GM19043 (cell line): ENCODE measurements around the gene TXLNG.
A peak's percentile ranks its signal among the peaks of the same experiment; 100 is the strongest.
"Not testable (repeated sequence)": the region's sequence is repeated elsewhere in the genome, so short reads cannot be mapped to it uniquely, and the experiment has no call there.

Source experiments
- ATAC-seq: cut with Tn5 transposase; IDR thresholded peaks from one replicate; pipeline ENCODE4 v1.9.1; 2021; ENCODE audit warnings: low read depth; ENCODE audit not compliant: unreplicated experiment

Gene TXLNG

DNA sequence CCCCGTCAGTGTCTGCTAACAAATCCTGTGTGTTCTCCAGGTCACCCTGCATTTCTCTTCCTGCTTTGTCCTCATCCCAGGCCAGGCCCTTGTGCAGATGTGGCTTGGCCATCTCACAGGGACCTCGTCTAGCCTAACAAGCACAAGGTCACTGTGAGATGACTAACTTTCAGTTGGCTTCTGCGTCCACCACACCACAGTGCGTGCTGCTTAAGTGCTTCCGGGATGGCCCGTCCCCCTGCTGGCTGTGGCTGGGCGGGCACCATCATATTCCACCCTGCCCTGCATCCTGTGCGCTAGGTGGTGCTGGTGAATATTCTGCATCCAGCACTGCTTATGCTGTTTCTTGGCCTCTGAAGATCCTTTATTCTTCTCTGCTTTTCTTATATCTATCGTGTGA, 50.1 kb downstream of the TXLNG start:
- no peak for ATAC-seq

DNA sequence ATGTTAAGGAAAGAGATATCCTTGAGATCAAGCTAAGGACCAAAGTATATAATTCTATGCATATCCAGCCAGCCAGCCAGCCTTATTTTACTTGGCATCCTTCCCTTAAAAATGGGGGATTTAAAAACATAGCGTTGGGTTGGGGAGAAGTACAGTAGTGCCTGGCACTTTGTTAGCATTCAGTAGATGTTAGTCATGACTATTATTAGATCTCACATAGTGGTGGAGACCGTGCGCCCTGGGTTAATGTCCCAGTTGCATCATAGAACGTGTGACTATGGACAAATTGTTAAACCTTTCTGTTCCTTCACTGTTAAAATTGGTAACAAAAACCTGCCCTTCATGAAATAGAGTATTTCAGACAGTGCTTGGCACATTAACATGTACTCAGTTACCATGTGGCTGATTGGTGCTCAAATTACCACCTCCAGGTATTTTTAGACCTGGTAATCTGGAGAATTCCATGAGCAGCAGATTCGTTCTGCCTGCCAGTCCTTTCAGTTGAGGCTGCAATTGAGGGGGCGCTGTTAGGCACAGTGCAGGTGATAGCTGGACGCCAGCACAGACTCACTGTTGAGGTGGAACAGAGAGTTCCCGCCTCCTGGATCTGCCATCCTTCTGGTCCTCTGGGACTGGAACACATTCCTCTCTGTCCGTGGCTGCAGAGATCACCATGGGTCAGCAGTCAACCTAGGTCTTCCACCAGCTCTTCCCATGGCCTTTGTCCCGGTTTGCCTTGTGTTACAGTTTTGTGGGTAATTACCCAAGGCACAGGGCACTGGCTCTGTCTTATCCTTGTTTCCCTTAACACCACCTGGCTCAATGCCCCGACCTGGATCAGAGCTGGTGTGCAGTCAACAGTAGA, 52.2 kb downstream of the TXLNG start:
- ATAC-seq: no peak

DNA sequence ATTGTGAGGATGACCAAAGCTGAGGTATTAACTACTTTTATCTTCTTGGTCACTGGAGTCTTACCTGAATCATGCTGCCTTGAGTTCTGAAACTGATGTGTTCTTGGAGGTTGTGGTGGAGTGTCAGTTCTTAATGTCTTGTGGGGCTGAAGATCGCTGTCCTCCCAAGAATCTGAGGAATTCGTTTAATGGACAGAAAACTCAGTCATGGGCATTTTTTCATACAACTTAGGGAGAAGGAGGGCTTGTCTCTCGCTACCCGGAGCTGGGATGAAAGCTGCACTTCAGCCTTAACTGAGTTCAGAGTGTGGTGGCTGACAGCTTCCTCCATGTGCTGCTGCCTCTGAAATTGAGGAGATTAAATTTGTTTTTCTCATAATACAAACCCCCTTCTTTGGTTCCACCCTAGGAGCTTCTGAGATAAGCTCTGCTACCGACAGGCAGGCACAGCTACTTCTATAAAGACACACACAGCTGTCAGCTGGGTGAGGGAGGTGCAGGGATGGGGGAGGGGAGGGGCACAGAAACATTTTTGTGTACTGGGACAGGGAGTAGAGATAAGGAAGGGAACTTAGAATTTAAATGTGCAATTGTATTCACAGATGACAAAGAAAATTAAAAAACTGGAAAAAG, 53.1 kb downstream of the TXLNG start:
- ATAC-seq: no peak

DNA sequence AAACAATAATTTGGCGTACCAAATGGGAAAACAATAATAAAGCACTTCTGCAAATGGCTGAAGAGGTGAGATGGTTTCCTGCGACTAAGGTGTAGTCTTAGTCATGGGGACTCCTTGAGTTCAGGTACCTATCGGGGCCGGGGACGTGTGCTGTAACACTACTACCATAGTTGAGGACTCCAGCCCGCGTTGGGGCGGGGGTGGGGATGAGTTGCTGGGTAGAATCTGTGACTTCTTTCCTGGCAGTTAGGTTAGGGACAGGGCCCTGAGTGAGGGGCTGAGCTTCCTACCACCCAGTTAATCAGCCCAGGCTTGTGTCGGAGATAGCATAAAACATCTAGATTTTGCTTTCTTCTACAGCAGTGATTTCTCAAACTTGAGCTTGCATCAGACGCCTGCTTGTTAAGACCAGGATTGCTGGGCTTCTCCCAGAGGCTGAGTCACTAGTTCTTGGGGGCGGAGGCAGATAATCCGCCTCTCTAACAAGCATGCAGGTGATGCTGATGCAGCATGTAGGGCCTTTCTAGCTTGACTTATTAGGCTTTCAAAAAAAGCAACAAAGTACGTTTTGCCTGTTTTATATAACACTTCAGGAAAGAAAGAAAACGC, 53.7 kb downstream of the TXLNG start:
- no peak for ATAC-seq

DNA sequence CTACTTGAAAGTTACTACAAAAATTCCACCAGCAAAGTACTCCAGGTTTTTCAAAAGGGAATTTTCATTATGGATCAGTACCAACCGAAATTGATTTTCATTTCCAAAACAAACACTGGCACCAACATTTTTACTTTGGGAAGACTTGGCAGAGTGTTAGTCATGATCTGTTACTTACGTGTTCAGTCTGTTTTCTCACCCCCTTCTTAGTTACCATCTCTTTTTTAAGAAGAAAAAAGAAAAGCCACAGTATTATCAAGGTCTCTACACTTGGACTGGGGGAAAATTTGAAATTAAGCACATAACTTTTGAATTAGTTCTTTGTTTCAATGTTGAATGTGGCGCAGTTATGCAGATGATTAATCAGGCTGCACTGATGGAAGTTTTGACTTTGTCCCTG, 56.4 kb downstream of the TXLNG start:
- ATAC-seq: no peak

DNA sequence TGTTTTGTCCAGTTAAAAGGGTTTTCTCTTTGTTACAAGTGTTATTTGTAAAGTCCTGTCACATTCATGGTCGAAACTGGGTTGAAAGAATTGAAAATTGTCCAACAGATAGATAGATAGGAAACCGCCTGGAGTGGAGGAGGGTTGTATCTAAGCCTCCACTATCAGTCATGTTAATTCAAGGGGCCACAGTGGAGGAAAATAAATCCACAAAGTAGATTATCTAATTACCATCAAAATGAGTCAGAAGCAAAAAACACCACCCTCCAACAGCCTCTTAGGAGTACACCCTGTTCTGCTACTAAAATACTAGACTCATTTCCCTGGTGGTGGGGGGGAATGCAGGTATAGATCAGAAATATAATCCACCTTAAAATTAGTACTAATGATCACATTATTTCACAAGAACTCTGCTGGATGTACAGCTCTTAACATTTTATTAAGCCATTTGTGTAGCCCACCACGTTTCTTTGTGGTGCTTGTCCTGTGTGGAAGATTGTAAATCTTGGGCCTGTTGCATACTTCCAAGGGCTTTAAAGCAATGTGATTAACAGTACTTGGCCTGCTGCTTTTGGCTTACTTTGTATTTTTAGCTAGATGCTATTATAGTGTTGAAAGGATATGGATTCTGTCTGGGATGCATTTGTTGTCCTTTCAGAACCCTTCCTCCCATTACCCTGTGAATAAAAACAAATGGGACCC, 57.1 kb downstream of the TXLNG start:
- ATAC-seq: no peak

DNA sequence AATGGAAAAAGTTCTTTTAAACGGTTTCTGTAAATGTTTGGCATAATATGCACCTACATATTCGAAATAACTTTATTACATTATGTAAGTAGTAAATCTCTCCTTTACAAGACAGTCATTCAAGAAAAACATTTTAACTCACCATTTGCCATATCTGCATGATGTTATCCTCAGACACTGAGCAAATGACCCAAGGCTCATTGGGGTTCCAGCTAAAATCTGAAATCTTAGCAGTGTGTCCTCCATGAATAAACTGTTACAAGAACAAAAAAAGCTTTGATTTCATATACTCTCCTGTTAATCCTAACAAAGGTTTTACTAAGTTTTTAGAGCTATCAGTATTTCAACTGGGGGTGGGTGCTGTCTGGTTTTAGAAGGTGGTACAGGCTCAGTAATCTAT, 59.4 kb downstream of the TXLNG start:
- no peak for ATAC-seq

DNA sequence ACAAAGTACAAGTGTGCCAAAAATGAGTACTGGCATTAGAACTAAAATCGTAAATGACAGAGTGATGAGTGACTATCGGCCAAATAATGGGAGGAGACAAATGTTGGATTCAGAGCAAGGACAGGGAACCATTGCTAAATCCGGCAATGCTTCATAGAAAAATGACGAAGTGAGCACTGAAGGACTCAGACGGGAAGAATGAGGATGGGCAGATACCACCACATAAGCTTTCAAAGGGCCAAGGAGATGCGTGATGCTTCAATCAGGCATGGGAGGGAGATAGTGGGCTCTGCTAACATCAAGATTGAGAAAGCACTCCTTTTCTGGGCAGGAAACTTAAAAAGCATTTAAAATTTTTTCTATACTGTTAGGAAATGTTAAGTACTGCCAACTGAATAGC, 62.3 kb downstream of the TXLNG start:
- ATAC-seq: no peak

DNA sequence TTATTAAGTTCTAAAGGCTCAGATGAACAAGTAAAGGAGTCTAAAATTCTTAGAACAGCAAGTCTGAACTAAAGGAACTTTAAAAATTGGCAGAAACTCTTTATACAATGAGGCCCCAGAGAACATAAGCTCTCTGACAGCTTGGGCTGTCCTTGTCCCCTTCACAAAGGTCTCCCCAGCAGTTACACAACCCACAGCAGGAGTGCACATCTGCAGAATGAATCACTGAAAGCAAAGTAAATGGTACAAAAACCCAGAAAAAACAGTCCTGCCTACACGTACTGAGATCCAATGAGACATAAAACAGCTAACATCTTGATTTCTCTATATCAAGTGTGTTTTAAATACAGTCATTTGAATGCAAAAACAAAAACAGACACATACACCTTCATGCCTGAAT, 65.2 kb downstream of the TXLNG start:
- no peak for ATAC-seq

DNA sequence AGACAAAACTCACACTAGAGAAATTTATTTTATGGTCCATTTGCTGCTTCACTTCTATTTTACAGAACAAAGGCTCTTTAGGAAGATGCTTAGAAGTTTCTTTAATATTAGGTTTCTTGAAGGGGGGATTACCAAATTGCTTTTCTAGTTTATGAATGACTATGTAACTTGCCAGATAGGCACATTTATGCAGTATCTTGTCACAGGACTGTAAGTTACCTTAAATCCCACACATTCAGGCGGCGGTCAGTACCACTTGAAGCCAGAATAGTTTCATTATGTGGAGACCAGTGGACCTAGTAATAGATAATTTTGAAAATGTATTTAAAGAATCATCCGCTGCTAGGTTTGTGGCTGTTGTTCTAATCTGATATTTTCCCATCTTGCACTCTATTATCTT, 65.6 kb downstream of the TXLNG start:
- no peak for ATAC-seq

DNA sequence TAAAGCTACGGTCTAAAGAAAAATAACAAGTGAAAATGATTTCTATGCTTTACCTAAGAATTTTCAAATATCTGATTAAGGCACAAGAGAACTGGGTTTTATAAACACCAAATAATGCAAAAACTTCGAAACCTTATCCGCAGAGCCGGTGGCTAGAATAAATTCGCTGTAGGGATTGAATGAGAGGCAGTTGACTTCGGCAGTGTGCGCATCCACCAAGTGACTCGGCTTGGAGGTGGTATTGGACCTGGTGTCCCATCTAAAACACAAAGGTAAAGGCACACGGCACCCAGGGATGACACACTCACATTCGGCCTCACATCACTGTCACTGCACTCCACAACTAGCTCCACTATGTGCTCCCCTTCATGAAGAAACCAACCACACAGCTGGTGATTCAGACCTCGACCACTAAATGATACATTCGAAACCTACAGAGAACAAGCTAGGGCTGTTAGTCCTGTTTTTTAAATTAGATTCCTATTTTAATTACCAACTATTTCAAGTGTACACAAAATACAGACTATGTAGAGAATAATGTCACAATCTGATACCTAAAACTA, 66.4 kb downstream of the TXLNG start:
- no peak for ATAC-seq

DNA sequence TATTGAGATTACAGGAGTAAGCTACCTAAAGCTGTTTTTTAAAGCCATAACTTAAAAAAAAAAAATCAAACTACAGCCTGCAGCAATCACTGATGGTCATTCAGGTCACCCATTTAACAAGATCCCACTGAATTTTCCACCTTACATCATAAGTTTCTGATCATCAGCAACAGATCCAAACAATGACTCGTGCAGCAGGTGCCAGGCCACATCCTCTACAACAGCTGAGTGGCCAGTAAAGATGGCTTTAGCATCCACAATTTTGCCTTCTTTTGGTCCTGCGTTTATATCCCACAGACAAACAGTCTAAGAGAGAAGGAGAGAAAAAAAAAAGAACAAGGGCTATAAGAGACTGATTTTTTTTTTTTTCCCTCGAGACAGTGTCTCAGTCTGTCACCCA, 67.3 kb downstream of the TXLNG start:
- no peak for ATAC-seq

DNA sequence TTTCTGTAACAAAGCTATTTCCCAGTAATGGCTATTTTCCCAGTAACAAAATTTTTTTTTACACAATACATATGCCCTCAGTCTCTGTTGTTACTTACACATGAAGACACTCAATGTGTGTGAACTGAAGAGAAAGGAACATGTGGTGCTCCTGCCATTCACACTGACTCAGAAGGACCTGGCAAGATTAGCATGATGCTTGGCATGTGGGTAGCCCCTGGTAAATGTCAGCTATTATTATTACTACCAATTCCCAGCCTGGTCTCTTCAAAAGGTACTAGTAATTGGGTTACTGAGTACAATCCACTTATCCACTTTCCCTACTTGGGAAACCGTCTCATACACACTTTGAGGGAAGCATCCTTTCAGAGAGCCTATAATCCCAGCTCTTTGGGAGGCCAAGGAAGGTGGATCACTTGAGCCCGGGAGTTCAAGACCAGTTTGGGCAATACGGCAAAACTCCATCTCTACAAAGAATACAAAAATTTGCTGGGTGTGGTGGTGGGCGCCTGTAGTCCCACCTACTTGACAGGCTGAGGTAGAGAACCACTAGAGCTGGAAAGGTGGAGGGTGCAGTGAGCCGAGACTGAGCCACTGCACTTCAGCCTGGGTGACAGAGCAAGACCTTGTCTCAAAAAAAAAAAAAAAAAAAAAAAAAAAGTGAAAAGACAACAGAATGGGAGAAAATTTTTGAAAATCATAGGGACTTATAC, 69.3 kb downstream of the TXLNG start:
- ATAC-seq: no peak

DNA sequence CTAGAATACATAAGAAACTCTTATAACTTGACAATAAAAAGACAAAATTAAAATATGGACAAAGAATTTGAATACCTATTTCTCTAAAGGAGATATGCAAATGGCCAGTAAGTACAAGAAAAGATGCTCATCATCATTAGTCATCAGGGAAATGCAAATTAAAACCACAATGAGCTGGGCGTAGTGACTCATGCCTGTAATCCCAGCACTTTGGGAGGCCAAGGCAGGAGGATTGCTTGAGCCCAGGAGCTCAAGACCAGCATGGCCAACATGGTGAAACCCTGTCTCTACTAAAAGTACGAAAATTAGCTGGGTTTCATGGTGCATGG, 69.8 kb downstream of the TXLNG start:
- not testable (repeated sequence) for ATAC-seq

DNA sequence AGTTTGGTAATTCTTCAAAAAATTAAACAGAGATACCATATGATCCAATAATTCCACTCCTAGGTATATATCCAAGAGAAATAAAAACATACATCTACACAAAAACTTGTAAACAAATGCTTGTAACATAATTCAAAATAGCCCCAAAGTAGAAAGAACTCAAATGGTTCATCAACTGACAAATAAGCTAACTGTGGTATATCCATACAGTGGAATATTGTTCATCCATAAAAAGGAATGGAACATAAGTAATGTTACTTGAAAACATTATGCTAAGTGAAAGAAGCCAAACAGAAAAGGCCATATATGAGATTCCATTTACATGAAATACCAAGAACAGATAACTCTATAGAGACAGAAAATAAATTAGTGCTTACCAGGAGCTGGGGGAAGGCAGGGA, 70.5 kb downstream of the TXLNG start:
- no peak for ATAC-seq

DNA sequence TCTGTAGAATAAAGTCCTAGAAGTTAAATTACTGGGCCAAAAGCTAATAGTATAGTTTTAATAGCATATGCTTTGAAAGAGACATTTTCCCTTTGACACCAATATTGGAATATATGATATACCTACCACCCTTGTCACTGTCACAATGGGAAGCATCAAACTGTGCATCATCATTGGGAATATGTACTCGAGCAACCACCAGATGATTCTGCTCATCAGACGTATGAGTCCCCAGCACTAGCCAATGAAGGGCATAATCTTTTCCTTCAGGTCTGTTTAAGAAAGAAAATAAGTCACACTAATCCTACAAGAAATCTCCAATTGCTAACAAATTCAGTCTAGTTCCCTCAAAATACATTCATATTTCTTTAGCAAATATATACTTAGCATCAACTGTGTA, 76.6 kb downstream of the TXLNG start:
- ATAC-seq: no peak

DNA sequence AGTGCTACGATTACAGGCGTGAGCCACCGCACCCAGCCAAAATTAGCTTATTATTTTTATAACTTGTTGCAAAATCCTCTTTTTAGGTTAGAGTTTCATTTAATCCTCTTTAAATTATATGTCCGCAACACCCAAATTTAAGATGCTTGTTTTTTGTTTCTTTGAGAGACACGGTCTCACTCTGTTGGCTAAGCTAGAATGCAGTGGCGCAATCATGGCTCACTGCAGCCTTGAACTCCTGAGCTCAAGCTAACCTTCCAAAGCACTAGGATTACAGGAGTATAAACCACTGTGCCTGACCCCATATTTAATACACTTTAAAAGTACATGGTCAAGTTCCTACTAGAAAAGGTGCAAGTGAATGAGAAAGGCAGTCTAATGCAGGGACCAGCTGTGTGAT, 81.7 kb downstream of the TXLNG start:
- no peak for ATAC-seq

DNA sequence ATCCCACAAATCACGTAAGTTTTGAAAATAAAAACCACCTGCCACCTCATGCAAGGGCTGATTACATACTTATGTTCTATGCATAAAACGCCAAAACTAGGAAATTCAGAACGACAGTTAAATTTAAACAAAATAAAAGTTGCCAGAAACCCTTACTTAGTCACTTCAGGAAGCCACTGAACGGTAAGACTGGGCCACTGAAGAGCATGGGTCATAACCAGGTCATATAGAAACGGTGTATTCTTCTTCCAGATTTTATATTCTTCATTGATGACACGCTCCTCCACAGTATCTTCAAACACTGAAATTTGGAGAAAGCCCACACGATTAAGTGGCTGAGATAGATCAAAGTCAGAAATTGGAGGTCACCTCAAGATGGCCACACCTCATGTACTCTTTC, 82.7 kb downstream of the TXLNG start:
- no peak for ATAC-seq

DNA sequence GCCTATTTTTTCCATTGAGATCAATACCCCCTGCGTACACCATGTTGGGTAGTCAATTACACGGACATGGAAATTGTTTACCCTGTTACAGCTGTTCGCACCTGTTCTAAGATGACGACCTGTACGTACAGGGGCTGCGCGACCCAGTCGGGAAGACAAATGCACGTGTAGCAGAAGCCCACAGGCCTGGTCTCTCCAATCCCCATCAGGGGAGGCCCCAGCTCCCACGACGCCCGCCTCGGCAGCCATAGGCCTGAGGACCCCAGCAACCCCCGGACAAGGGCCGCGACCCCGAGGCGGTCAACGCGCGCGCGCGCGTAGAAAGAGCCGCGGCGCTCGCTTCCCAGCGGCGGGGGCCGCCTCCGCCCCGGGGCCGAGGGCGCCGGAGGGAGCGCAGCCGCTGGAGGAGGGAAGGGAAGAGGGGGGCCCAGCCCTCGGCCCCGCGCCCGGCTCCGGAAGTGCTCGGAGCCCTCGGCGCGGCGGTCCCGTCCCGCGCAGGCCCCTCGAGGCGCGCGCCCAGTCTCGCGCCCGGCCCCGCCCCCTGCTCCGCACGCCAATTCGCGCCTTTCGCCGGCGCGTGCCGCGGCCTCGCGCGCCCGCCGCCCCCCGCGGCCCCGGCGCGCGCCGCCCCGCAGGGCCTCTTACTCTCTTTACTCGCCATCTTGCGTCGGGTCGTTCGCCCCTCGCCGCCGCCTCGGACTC, 83.3 kb downstream of the TXLNG start:
- ATAC-seq: peak; percentile 37
